CD1c-positive myeloid dendritic cell (primary cell): ENCODE data around the gene CDH15.

Experiments
- DNase-seq: peaks from one replicate; pipeline ENCODE4 v3.0.0-alpha.2; 2016; ENCODE audit errors: extremely low spot score

The CDH15 gene, protein sequence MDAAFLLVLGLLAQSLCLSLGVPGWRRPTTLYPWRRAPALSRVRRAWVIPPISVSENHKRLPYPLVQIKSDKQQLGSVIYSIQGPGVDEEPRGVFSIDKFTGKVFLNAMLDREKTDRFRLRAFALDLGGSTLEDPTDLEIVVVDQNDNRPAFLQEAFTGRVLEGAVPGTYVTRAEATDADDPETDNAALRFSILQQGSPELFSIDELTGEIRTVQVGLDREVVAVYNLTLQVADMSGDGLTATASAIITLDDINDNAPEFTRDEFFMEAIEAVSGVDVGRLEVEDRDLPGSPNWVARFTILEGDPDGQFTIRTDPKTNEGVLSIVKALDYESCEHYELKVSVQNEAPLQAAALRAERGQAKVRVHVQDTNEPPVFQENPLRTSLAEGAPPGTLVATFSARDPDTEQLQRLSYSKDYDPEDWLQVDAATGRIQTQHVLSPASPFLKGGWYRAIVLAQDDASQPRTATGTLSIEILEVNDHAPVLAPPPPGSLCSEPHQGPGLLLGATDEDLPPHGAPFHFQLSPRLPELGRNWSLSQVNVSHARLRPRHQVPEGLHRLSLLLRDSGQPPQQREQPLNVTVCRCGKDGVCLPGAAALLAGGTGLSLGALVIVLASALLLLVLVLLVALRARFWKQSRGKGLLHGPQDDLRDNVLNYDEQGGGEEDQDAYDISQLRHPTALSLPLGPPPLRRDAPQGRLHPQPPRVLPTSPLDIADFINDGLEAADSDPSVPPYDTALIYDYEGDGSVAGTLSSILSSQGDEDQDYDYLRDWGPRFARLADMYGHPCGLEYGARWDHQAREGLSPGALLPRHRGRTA

DNA sequence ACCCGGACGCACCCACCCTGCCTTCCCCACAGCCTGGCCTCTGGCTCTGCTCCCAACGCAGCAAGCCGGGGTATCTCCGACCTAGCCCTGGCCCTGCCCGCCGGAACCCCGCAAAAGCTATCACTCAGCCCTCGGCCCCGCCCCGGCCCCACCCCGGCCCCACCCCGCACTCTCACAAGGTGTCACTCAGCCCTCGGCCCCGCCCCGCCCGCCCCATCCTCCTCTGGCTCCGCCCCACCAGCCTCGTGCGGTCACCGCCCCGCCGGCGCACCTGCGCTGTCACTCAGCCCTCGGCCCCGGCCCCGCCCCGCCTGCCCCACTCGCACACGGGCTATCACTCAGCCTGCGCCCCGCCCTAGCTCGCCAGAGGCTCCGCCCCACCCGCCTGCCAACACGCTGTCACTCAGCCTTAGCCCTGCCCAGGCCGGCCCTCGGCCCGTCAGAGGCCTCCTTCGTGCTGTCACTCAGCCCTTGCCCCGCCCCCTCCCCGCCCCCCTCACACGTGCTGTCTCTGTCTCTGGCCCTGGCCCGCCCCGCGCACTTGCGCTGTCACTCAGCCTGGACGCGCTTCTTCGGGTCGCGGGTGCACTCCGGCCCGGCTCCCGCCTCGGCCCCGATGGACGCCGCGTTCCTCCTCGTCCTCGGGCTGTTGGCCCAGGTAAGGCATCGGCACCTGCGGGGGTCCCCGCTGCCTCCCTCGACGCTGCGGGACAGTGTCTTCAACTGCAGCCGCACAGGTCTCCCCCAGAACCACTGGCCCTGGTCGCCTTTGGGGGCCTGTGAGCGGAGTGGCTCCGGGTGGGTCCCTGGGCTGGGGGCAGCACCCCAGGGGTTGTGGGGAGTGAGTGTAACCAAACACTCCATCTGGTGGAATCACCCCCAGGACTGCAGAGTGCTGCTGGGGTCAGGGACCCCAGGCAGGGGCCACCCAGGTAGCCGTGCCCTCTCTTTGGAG, at the start of gene CDH15:
Gene CDH15, plus strand, starts transcription at position 533 of the 955 bp plus-strand sequence. Its CDS starts 84 bp downstream, at position 617.
- DNase-seq = peak; percentile 94

DNA sequence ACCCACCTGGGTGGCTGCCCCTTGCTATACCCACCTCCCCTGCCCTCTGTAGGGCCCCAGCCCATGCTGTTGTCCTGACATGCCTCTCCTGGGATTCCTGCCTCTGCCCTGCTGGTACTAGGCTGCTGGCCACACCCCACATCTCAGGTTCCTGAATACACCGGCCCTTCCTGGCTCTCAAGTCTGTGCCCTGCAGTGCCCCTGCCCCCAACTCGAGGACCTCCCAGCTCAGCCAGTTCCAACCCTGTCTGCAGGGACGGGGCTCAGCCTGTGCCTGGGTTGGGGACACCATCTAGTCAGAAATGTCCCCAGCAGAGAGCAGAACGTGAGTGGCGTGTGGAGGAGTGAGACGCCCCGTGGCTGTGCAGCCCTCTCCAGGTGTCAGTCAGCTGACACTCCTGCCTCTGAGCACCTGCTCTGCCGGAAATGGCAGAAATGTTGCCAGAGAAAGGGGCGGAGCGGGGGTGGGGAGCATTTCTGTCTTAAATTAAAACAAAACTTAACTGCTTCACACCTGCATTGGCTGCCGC, 49.2 kb upstream of the CDH15 start:
- peak; percentile 45 for DNase-seq

DNA sequence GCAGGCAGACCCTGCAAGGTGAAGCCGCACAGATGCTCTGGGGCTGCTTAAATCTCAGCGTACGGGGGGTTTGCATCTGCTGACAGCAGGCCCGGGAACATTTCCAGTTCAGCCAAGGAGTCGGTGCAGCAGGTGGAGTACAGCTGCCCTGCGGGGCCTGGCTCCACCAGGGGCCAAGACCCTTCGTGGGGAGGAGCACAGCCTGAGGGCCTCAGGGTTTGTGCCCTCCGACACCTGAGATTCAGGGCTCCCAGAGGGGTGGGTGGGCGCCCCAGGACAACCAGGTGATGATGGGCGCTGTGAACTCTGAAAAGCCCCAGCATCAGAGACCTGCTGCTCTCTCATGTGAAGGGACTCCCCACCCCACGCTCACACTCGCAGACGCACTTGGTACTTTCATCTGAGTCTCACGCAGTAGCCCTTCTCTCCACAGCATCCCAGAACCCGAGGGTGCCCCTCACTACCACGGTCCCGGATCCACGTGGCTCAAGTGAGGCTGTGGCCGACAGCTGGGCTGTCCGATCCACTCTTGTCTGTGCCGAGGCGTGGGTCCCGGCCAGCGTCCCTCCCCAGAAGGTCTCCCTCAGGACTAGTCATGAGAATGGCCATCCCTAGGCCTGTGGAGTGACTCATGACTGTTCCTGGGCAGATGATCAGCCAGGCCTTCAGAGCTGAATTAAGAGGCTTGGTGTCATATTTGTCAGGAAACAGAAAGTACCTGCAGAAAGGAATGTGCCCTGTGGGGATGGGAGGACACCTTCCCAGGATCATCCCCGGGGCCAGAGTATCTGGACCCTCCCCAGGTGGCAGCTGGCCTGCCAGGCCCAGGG, 48.3 kb upstream of the CDH15 start:
- no peak for DNase-seq

DNA sequence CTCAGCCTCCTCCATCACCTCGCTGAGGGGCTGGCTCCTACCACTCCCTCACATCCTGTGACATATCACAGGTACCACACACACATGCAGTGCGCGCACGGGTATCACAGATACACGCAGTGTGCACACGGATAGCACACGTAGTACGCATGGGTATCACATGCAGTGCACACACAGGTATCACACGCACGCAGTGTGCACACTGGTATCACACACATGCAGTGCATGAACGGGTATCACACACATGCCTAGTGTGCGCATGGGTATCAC, 47.8 kb upstream of the CDH15 start:
- DNase-seq = no peak

DNA sequence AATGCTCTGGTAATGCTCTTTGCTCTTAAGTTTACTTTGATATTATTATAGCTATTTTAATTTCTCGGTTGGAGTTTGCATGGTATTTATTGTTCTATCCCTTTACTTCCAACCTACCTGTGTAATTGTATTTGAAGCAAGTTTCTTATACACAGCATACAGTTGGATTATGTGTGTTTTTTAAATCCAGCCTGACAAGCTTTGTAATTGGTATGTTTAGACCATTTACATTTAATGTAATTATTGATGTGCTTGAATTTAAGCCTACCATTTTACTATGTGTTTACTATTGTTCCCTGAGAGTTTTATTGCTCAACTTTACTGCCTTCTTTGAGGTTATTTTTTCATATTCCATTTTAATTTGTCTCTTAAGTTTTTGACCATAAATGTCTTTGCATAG, 42.2 kb upstream of the CDH15 start:
- DNase-seq = no peak

DNA sequence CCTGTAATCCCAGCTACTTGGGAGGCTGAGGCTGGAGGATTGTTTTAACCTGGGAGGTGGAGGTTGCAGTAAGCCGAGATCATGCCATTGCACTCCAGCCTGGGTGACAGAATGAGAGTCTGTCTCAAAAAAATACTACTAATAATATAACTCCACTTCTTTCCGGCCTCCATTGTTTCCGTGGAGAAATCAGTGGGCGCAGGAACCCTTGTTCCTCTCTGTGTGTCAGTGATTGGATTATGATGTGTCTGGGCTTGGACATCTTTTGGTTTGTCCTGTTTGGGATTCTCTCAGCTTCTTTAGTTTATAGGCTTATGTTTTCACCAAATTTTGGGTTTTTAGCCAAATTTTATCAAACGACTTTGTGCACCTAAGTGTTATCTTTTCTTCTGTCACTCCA, 41.1 kb upstream of the CDH15 start:
- DNase-seq = no peak

DNA sequence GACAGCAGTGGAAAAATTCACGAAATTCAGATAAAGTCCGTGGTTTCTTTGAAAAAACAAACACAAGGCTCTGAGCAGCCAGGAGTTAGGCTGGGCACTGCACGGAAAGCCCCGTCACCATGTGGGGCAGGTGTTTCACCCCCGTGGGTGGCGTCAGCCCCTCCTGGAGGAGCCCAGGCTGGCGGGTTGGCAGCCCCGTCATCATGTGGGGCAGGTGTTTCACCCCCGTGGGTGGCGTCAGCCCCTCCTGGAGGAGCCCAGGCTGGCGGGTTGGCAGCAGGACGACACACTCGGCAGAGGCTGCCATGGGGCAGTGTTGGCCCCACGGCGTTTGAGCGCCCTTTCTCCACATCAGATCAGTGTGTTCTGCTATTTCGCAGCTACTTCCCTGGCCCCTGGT, 39.8 kb upstream of the CDH15 start:
- no peak for DNase-seq

DNA sequence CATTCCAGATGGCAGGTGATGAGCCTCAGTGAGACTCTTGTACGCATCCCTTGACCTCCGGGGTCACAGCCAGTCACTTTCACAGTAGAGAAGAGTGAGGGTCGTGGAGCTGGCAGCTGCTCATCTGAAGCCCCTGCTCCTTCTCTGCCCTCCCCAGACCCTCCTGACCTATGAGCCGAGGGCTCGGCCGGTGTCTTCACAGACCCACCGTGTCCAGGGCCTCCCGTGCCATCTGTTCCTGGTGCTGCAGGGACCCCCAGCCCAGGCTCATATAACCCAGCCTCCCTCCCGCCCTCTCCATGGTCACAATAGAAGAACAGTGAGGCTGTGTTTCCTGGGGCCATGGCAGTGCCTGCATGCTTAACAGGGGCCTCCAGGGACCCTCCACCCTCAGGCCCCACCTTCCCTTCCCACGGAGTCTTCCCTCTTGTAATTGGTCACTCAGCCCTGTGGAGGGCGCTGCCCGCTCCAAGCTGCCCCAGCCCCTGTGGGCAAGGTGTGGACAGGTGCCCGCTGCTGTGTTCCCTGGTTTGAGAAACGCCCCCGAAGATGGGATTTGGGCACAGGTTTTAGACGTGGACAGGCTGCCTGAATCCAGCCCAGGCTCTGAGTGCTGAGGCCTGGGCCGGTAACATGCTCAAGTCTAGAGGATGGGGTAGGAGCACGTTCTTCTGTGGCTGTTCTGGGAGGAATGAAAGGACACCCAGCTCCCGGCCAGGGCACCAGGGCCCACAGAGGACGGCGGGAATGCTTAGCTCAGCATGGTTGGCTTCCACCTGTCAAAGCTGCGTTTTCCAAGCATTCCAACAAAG, 39.1 kb upstream of the CDH15 start:
- DNase-seq = no peak

DNA sequence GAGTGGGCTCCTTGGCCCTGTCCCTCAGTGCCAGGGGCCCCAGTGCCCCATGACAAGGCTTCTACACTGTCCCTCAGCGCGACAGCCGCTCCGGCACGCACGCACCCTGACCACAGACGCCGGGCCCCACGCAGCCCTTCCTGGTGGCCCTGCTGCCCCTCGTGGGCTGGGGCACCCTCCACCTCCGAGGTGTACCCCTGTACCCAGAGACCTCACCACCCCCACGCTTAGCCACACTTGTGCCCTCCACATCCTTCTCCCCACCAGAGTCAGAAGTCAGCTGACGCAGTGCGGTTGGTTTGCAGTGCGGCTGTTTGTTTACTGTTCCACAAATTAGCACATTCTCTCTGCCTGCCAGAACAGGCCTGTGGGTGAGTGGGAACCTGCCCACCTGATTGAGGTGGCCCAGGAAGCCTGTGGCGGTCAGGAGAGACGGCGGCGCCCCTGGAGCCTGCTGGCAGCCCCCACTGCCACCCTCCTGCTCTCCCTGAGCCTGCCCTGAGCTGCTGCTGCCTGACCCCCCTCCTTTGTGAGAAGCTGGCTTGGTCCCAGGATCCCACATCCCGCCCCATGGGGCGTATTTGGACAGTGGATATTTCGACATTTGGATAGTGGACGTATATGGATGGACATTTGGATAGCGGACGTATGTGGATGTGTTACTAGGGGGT, 38.0 kb upstream of the CDH15 start:
- no peak for DNase-seq

DNA sequence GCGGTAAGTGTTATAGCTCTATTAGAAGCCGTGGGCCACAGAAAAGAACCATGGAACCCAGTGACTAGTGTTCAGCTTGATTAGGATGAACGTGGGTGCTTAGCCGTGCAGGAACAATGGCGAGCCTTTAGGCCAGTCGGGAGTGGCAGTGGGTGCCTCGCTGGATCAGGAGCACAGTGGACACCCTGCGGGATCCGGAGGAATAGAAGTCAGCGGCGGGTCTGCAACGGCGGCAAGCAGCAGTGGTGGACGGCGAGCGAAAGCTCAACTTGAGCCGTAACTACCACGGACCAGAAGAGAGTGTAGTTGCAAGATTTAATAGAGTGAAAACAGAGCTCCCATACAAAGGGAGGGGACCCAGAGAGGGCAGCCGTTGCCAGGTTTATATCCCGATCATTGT, 37.3 kb upstream of the CDH15 start:
- DNase-seq = no peak

DNA sequence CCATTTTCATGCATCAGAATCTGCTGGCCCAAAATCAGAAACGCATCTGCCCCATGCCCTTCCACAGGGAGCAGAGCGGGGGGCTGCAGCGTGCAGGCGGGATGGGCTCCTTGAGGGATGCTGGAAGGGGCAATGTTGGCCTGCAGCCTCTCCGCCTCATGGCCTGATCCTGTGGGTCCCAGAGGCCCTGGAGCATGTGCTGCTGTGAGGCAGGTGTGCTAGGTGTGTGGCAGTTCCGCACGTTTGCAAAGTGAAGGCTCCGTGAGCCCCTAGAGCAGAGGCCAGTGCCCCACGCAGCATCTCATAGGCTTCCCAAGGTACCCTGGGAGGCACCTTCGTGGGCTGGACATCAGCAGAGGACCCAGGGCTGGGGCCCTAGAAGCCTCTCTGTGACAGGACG, 36.4 kb upstream of the CDH15 start:
- no peak for DNase-seq

DNA sequence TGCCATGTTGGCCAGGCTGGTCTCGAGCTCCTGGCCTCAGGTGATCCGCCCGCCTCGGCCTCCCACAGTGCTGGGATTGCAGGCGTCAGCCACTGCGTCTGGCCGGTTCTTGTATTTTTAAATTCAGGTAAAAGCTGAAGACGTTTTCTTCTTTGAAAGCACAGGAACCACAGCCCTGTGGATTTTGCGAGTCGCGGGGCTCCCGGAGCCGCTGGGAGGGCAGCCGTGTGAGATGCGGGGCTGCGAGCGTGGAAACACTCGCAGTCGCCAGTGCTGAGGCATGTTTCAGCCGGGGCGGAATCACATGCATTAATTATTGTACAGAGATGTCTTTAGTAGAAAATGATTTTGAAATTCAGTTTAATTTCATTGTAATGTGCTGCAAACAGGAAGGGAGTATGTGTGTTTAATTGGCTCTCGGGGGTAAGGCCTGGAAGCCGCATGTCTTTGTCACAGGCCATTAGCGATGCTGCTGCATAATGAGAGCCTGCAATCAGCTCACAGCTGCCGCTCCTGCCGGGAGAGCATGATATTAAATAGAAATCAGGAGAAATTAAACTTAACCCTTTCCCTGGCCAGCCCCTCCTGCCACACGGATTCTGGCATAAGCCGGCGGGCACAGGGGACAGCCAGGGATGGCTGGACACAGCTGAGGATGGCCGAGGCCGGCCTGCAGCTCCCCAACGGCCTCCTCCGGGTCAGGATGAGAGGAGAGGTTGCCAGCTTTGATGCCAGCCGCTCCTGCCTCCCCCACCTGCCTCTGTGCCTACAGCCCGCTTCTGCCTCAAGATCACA, 35.4 kb upstream of the CDH15 start:
- DNase-seq = no peak

DNA sequence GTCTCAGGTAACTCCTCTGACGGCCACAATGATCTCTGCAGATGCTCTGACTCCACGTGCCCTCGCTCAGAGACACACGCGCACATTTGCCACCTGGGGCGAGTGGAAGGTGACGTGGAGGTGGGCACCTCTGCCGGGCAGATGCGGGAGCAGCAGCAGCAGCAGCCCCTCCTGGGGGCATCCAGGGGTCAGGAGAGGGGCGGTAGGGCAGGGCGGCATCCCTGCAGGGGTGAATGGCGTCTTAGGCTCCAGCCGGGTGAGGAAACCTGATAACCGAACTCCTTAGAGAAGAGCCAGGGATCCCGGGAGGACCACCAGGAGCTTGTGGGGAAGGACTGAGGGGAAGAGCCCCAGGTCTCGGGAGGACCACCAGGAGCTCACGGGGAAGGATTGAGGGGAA, 34.6 kb upstream of the CDH15 start:
- DNase-seq = no peak

DNA sequence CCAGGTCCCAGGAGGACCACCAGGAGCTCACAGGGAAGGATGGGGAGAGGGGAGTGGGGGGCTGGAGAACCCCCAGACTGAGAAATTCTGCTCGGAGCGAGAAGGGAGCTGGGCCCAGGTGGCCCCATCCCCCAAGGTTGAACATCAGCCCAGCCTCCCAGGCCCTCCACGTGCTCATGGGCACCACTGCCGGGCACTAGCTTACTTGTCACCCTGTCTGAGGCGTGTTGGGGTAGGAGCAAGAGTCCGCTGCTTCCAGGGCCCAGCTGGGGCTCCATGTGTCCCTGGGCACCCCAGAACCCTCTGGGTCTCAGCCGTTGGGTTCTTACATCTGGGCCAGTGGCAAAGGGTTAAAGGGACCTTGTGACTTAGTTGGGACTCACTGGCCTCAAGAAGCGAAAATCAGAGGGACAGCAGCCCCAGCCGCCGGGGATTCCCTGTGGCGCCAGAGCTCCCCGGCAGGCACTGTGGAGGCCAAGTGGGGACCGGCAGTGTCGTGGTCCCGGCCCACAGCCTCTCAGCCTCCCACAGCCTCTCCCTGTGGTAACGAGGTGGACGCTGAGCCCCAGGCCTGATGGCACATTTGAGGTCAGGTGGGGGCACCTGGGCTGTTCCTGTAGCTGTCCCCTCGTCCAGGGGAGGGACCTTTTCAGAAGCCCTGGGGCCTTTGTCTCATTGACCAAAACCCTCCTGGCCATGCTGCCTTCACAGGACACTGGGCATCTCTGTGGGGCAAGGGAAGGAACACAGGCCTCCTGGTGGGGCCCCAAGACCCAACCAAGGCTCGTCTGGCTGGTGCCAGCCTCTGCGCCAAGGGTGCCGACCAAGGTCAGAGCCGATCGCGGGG, 33.7 kb upstream of the CDH15 start:
- DNase-seq = no peak

DNA sequence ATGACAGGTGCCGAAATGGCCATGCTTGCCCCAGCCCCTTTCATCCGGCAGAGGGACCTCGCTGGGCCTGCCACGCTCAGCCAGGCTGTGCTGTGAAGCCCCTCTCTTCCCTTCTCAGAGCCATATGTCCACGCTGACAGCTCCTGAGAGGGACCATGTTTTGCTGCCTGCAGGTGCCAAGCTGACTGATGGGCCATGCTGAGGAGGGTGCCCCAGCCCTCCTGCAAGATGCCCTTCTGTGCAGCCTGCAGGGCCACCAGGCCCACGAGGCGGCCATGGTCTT, 33.1 kb upstream of the CDH15 start:
- DNase-seq = no peak

DNA sequence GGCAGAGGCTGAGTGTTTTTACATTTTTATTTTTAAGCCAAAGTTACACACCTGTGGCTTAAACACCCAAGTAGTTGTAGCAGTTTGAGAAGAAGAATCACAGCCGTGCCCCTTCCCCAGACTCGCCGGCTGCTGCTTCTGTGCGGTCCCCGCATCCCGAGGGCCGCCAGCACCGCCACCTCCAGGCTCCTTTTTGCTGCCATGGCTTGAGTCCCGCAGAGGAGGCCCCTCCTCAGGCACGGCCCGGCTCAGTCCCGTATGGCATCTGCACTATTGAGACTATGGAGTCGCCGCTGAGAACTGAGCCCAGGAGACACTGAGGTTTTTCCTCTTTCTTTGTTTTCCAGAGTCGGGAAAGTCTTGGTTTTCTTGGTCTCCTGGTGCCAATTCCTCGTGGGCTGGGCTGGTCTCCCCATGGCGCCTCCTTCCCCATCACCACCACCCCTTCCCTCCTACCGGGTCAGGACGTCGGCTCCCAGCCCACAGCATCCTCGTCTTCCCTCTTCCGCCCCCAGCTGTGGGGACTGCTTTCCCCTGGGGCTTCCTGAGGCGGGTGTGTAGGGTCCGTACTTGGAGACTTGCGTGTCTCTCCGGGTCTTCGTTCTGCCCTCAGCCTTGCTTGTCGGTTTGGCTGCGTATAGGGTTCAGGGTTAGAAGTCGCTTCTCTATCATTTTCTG, 32.6 kb upstream of the CDH15 start:
- no peak for DNase-seq

DNA sequence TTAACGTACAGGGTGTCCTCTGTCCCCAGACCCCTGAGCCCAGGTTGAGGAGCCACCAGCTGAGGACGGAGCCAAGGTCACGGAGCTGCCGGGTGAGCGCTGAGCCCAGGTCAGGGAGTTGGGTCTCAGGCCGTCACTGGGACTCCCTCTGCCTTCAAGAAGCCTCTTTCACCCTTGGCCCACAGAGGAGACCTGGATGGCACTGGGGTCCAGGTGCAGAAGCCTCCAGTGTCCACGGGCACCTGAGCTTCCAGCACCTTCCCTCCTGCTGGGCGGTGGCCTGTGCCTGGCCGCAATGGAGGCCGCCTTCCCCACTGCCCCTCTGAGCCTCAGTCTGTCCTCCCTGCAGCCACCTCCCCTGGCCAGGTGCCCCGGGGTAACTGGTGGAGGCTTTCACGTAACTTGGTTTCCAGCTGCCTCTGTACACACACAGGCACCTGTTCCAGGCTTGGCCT, 31.6 kb upstream of the CDH15 start:
- no peak for DNase-seq
